ENCODE results near the gene RNU5B-1.

Gene RNU5B-1

DNA sequence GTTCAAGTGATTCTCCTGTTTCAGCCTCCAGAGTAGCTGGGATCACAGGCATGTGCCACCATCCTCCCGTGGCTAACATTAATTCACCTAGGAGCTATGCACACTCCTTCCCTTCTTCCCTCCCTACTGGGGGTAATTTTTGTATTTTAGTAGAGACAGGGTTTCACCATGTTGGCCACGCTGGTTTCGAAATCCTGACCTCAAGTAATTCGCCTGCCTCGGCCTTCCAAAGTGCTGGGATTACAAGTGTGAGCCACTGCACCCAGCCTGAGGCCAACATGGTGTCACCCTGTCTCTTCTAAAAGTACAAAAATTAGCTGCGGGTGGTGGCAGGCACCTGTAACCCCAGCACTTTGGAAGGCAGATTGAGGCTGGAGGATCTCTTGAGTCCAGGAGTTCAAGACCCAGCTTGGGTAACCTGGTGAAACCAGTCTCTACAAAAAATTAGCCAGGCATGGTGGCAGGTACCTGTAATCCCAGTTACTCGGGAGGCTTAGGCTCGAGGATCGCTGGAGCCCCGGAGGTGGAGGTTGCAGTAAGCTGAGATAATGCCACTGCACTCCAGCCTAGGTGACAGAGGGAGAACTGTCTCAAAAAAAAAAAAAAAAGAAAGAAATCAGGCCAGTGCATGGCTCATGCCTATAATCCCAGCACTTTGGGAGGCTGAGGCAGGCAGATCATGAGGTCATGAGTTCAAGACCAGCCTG is 6.1 kb downstream of the RNU5B-1 start:
- TF ChIP-seq, protein P1, sequence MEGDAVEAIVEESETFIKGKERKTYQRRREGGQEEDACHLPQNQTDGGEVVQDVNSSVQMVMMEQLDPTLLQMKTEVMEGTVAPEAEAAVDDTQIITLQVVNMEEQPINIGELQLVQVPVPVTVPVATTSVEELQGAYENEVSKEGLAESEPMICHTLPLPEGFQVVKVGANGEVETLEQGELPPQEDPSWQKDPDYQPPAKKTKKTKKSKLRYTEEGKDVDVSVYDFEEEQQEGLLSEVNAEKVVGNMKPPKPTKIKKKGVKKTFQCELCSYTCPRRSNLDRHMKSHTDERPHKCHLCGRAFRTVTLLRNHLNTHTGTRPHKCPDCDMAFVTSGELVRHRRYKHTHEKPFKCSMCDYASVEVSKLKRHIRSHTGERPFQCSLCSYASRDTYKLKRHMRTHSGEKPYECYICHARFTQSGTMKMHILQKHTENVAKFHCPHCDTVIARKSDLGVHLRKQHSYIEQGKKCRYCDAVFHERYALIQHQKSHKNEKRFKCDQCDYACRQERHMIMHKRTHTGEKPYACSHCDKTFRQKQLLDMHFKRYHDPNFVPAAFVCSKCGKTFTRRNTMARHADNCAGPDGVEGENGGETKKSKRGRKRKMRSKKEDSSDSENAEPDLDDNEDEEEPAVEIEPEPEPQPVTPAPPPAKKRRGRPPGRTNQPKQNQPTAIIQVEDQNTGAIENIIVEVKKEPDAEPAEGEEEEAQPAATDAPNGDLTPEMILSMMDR (IDR thresholded peaks at IDR 0.05; ENCODE audit: low read depth, low read length, missing control alignments), result no peak
- DNase-seq (ENCODE audit: extremely low read depth, low read depth), result no peak
- H3K4me3 ChIP-seq (replicated peaks; ENCODE audit: low read depth, low read length), result no peak overlapping the region

- TF ChIP-seq, protein P1 (IDR thresholded peaks at IDR 0.05; ENCODE audit: low read depth, low read length, missing control alignments), result no peak
- DNase-seq (ENCODE audit: extremely low read depth, low read depth), result no peak
- H3K4me3 ChIP-seq (replicated peaks; ENCODE audit: low read depth, low read length), result no peak overlapping the region
Measured at GRCh38 chr15:65311760-65312159, 7.3 kb downstream of the RNU5B-1 start.

DNA sequence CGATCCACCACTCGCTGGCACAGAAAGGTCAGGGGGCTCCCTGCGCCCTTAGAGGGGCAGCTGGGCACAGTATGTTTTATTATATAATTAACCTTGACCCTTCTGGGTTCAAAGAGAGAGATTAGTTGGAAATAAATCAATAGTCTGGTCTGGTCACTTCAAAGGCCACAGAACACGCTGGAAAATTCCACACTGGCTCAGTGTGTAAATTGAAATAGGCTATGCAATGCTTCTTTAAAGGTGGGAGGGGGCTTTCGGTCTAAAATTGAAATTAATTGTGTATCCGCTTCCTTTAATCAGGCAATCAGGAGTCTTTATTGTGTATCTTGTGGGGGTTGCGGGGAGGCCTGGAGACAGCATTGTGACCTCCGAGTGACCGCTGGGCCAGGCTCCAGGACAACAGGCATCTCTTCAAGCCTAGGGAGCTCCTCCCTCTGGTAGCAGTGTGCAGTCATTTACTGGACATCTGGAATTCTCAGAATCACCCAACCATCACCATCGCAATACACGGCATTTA is 8.0 kb downstream of the RNU5B-1 start:
- TF ChIP-seq, protein P1 (IDR thresholded peaks at IDR 0.05; ENCODE audit: low read depth, low read length, missing control alignments), result no peak
- no peak overlapping the region for H3K4me3 ChIP-seq (replicated peaks; ENCODE audit: low read depth, low read length)
- DNase-seq (ENCODE audit: extremely low read depth, low read depth), result no peak

GRCh38 chr15:65318870-65319356 is 14.4 kb downstream of the RNU5B-1 start:
- TF ChIP-seq, protein P1 (IDR thresholded peaks at IDR 0.05; ENCODE audit: low read depth, low read length, missing control alignments), result peak; percentile 75
- DNase-seq (ENCODE audit: extremely low read depth, low read depth), result peak; percentile 50
- H3K4me3 ChIP-seq (replicated peaks; ENCODE audit: low read depth, low read length), result no peak overlapping the region

GRCh38 chr15:65323071-65323511 is 18.6 kb downstream of the RNU5B-1 start:
- no peak overlapping the region for H3K4me3 ChIP-seq (replicated peaks; ENCODE audit: low read depth, low read length)
- peak; percentile 19 for DNase-seq (ENCODE audit: extremely low read depth, low read depth)
- TF ChIP-seq, protein P1 (IDR thresholded peaks at IDR 0.05; ENCODE audit: low read depth, low read length, missing control alignments), result no peak

DNA sequence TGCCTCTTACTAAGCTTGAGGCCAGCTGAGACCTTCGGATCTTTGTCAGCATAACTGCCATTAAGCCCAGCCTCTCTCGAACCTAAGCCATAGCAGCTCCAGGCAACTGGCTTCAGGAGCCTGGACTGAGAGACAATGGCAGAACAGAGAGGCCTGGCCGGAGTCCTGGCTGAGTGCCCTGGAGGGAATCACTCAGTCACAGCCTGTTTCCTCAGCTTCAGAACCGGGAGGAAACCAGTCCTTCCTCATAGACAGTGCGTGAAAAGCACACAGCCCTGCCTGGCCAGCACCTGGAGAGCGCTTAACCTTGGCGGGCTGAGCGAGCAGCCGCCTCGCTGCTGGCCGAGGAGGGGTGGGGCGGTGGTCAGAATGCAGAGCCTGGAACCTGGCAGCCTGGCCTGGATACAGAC is 21.6 kb downstream of the RNU5B-1 start:
- H3K4me3 ChIP-seq (replicated peaks; ENCODE audit: low read depth, low read length), result no peak overlapping the region
- no peak for DNase-seq (ENCODE audit: extremely low read depth, low read depth)
- TF ChIP-seq, protein P1 (IDR thresholded peaks at IDR 0.05; ENCODE audit: low read depth, low read length, missing control alignments), result no peak
